HT1080 (cell line): ENCODE measurements around the gene YEATS2. TPM values are rescaled to one million over a fixed set of nuclear protein-coding genes. Genes with fewer than 3 reads are reported as not detected.
A peak's percentile ranks its signal among the peaks of the same experiment; 100 is the strongest.
"Not testable (repeated sequence)": the region's sequence is repeated elsewhere in the genome, so short reads cannot be mapped to it uniquely, and the experiment has no call there.

Experiments used
- DNase-seq: peaks from one replicate; pipeline ENCODE4 v3.0.0-alpha.2; 2015; ENCODE audit warnings: low read depth
- polyA plus RNA-seq, 2 experiments: library from polyadenylated mRNA; depleted of rRNA; stranded (reverse); fragments of >200 nt; gene quantifications; 2 replicates each; pipeline ENCODE4 v1.2.3, GENCODE V29; 2015
- total RNA-seq: library from RNA; depleted of rRNA; stranded (reverse); fragments of >200 nt; shearing (Covaris generic); gene quantifications from 2 replicates; pipeline ENCODE4 v1.2.3, GENCODE V29; 2014; rRNA removed

YEATS2 gene
- total RNA-seq = 37.4 and 44.4 TPM in 2 replicates
- polyA plus RNA-seq (2015; cell fraction: cytosol; rRNA removed) = 28.4 and 33.9 TPM in 2 replicates
- polyA plus RNA-seq (2015; cell fraction: nucleus; rRNA removed) = 61.7 and 68.8 TPM in 2 replicates

DNA sequence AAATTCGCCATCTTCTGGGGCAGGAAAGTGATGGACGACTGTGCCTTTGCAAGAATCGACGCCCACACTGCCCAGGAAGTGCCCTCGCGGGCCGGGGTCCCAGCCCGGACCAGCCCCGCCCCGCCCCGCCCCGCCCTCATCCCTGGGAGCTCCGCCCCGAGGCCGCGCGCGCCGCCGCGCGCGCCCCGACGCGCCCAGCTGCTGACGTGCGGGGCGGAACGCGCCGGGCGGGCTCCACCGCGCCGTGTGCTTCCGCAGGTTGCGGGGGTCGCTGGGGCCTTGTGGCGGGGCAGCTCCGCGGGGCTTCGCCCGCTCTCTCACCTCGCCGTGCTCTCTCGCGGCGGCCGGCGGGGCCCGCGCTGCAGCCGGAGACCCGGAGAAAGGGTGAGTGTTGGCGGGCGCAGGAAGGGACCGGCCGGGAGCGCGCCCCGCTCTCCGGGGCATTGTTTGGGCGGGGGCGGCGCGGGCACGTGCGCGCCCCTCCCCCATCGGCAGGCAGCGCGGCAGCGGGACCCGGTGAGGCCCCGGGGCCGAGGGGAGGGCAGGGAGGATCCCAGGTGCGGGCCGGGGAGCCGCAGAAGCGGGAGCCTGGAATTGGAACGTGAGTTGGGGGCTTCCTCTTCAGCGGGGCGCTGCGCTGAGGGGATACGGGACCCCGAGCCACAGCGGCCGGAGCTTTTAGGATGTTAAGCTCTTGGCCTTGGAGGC is at the start of gene YEATS2:
TSS of gene YEATS2 (plus strand) at position 188 of the 708 bp plus-strand sequence. CDS start 17,366 bp downstream, outside the sequence.
- DNase-seq = peak; percentile 70

- no peak for DNase-seq
These were observed 47.0 kb upstream of the YEATS2 start for GRCh38 chr3:183650554-183650953.

DNA sequence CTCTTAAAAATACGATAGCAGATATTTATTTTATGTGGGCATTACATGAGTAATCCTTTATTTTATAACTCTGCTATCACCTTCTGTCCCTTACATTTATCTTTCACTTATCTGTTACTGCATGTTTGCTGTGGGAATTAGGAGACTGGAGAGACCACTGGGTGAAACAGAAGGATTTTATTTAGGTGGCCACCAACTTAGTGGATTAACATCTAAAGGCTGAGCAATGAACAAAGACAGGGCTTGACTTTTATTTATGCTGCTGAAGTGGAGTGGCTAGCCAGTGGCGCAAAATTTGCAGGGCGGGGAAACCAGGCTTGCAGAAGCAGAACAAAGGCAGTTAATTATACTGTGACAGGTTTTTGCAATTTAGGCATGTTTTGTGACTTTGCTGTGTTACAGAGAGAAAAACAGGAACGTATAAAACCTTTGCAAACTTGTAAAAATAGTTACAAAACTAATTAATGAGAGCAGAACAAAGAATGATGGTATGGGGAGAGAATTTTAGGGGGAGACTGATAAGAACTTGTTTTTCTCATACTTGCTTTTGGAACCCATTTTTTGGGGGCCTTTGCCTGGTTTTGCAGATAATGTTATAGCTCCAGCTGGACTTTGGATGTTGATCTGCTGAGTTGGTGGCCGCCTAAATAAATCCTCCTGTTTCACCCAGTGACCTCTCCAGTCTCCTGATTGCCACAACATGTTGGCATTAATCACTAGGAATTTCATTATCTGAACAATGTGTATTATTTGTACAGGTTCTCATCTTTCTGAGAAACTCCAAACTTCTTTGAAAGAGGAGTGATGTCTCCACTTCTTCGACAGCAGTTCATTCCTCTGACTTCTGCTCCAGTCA is 44.2 kb upstream of the YEATS2 start:
- peak; percentile 48 for DNase-seq

DNA sequence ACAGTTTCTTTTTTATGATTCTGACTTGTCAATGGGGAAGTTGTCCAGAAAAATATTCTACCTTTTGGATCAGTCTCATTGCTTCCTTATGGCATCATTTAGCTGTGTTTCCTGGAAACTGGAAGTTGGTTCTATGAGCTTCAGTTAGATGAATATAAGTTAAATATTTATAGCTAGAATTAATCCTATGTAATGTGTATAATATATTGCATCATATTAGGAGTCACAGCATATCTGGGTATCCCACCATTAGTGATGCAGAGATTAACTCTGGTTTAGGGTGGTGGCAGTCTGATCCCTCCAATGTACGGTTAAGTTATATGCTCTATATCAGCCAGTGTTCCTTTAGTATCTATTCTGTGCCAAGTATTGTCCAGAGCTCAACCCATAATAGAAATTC is 42.9 kb upstream of the YEATS2 start:
- DNase-seq = no peak

DNA sequence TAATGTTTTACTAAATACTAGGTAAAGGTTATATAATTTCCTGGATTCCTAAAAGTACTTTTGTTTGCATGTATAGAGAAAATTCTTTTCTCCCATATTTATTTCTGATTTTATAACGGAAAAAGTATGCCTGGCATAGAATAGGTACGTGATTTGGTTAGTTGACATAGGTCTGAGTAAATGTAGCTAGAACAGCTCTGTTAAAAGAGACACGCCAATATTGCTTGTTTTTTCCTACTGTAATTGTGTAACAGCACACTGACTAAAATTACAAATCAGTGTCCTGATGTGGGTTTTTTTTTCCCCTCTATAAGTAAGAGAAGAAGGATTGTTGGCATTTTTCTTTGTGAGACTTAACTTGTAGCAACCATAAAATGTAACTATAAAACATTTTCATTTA is 35.5 kb upstream of the YEATS2 start:
- DNase-seq = no peak

GRCh38 chr3:183664913-183665381 is 32.6 kb upstream of the YEATS2 start:
- DNase-seq = peak; percentile 96

- DNase-seq = no peak
These were observed 17.5 kb upstream of the YEATS2 start for GRCh38 chr3:183680061-183680460.

- no peak for DNase-seq
These were observed 9.9 kb upstream of the YEATS2 start for GRCh38 chr3:183687705-183688104.

GRCh38 chr3:183688874-183689273 is 8.7 kb upstream of the YEATS2 start:
- no peak for DNase-seq

GRCh38 chr3:183689621-183690020 is 8.0 kb upstream of the YEATS2 start:
- DNase-seq = not testable (repeated sequence)

DNA sequence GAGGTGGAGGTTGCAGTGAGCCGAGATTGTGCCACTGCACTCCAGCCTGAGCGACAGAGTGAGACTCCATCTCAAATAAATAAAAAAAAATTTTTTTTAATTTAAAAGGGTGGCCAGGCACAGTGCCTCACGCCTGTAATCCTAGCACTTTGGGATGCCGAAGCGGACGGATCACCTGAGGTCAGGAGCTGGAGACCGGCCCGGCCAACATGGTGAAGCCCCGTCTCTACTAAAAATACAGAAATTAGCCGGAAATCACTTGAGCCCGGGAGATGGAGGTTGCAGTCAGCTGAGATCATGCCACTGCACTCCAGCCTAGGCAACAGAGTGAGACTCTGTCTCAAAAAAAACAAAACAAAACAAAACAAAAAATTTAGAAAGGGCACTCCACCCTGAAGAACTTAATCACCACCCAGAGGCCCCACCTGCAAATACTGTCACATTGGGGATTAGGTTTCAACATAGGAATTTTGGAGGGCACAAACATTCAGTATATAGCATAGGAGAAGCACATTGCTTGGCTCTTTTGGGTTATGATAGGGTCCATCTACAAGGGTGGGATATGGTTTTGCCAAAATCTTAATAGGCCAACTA is 7.1 kb upstream of the YEATS2 start:
- DNase-seq = no peak

GRCh38 chr3:183692436-183692835 is 5.2 kb upstream of the YEATS2 start:
- no peak for DNase-seq

DNA sequence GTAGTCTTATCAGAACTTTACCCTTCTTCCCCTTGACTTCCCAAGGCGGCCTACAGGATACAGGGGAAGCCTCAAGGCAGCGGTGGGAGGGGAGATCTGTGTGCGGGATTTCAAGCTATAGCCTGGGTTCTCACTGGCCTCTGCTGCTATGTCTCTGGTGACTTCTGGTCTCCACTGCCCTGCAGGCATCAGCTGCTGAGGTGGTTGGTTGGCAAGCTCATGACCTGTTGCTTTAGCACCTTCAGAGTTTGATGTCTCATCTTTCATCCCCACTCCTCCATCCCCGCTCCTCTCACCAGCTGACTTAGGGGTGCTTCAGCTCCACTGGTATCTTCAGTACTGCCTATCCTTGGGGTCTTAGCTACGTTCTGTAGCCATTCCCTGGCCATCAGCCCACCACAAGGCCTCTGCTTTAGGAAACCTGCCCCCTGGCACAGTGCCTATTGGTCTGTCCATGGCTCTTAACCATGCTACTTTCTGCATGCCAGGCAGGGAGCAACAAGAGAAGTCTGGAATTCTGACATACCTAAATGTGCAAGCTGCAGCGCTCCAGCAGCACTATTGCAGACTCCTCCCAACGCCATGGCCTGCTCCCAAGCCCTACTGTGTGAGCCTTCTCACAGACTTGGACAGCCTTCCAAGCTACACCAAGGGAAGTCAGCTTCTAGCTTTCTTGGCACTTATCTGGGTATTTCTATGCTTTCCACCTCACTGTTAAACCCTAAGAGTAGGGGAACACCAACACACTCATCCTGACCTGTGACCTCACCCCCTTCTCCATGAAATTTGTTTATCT is 1.8 kb upstream of the YEATS2 start:
- DNase-seq = no peak

DNA sequence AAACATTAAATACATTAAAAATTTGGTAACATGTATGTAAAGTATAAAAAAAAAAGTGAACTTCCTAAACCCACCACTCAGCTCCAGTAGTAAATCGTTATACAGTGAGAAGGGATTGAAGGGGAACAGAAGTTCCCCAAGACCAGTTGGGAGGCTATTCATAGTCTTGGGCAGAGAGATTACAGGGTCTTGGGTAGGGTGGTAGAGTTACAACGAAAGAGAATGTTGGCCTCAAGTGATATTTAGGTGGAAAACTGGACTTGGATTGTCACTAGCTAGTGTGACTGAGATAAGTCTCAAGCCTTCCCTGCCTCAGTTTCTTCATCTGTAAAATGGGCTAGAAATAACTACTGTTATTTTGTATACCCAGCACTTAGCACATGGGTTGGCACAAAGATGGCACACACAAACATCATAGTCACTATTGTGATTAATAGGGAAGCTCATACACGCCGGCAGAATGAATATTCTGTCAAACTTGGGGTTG is 431 bp upstream of the YEATS2 start:
- DNase-seq = no peak

DNA sequence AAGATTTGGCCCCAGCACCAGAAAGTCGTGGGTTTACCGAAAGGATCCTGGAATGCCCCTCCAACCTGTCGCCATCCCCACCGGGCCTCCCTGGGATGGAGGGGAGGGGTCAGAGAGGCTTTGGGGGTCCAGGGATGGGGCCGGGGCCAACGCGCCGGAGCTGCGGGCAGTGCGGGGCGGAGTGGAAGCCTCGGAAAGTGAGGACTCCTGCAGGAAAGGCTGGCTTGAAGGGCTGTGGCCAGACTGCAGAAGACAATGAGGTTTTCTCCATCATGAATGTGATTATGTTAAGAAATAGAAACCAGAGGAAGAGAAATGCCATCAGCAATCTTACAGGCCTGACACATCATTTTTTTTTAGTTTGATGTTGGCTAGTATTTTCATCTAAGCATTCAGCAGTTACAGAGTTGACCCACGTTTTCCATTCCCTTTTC is 738 bp downstream of the YEATS2 start:
- DNase-seq = peak; percentile 40

DNA sequence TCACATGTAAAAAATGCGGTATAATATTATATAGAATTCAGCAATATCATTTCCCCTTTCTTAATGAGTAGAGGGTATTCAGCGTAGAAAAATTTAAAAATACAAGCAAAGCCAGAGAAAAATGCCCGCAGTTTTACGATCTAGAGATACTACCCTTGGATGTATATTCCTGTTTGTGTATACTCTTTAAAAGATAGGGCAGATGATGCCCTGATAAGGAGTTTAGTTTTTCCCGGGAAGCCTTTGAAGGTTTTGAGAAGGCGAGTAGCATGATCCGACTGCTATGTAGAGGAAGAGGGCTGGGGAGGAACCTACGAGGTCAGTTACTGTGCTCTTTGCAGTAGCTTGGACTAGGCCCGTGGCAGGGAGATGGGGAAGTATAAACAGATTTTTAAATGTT is 1.2 kb downstream of the YEATS2 start:
- peak; percentile 32 for DNase-seq

GRCh38 chr3:183699238-183699947 is 1.8 kb downstream of the YEATS2 start:
- DNase-seq = no peak

GRCh38 chr3:183701744-183702143 is 4.1 kb downstream of the YEATS2 start:
- DNase-seq = no peak

DNA sequence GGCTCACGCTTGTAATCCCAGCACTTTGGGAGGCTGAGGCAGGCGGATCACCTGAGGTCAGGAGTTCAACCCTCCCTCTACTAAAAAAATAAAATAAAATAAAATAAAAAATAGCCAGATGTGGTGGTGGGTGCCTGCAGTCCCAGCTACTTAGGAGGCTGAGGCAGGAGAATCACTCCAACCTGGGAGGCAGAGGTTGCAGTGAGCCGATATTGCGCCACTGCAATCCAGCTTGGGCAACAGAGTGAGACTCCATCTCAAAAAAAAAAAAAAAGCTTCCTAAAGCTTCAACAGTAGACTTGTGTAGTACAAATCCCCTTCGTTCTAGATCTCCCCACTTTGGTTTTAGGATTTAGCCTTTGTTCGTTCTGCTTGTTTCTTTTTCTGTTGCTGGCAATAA is 6.3 kb downstream of the YEATS2 start:
- DNase-seq = not testable (repeated sequence)

DNA sequence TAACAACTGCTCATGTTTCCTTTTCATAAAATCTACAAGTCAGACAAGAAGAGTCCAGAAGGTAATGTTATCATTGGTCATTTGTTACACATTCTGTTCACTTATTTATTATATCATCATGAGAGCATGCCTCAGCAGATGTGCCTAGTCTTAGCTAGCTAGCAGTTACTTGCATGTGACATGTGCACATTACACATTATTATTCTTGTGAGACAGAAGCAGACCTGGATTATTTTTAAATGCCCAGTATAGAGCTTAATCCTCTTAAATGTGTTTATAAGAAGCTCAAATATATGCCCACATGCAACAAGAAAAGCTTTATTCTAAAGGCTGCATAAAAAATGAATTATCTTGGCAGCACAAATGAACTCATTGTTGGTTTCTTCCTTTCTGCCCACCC is 12.6 kb downstream of the YEATS2 start:
- no peak for DNase-seq
